CD4-positive, alpha-beta T cell treated with Interleukin-4 for 4 hours (primary cell): Measurements from ENCODE around the gene CLASP1.
"Not testable (repeated sequence)": the region's sequence is repeated elsewhere in the genome, so short reads cannot be mapped to it uniquely, and the experiment has no call there.

Experiments used
- DNase-seq: peaks from one replicate; pipeline ENCODE4 v3.0.0-alpha.2; 2020

Gene CLASP1

DNA sequence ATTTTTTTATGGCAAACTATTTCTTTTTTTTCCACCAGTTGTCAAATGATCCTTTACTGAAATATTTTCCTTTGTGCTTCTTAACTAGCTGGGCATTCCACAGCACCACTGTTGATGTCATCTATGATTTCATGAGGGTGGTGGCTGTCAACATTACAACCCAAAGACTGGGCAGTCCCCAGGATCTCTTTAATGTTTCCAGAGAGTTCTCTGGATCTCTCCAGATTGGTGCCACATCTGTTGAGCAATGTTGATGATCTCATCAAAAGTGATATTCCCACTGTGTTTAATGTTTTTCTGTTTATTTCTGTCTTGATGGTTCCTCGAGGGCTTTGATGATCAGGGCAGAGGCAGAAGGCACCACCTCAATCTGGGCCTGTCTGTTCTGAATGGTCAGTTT lies 9.1 kb upstream of the CLASP1 start:
- not testable (repeated sequence) for DNase-seq

- DNase-seq: no peak
Observed at GRCh38 chr2:121653035-121653434, 3.8 kb upstream of the CLASP1 start.

DNA sequence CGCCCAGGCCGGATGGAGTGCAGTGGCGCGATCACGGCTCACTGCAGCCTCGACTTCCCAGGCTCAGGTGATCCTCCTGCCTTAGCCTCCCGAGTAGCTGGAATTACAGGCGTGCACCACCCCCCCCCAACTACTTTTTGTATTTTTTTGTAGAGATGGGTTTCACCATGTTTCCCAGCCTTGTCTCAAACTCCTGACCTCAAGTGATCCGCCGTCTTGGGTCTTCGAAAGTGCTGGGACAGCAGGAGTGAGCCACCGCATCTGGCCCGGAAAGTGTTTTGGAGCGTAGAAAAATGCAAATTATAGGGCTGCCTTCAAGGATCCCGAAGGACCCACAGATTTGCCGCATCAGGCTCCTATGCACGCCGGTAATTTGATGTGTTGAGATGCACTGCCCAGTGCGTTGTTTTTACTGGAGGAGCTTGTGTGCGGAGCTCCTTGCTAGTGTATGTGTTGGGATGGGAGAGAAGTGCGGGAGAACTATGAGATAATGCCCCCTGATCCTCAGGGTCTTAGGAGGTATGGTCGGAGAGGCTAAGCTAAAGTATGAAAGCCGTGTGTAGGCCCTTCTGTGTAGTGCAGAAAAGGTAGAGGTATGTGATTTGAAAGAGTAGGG lies 1.2 kb upstream of the CLASP1 start:
- DNase-seq: no peak

DNA sequence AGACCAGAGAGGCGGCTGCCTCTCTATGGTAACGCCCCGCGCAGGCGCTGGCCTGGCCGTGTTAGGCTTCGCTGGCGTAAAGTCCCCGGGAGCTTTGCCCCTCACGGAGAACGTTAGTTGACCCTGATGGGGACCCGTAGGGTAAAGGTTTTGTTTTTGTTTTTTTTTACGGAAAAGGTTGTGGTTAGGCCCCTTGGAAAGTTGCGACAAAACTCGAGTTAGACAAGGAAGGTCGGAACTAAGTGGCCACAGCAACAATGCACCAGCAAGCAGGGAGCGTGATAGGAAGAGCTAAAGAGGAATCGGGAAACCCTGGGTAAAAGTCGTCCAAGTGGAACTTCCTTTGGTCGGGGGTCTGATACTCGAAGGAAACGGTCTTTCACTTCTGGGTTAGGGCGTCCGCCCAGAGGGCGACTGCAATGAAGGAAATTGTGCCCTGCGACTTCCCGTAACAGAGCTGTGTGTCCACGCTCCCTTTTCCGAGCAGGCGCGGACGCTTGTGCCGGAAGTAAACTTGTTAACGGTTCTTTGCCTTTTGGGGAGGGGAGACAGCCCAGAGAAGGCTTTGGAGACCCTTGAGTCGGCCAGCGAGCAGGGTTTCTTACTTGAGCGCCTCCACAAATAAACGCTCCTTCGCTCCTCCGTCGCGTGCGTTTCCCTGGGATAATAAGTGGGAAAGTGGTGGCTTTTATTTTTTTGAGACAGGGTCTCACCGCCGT lies 493 bp upstream of the CLASP1 start:
- peak; percentile 99 for DNase-seq

GRCh38 chr2:121648206-121649148 lies 785 bp downstream of the CLASP1 start:
- peak; percentile 57 for DNase-seq

GRCh38 chr2:121647396-121647795 lies 1.9 kb downstream of the CLASP1 start:
- no peak for DNase-seq

DNA sequence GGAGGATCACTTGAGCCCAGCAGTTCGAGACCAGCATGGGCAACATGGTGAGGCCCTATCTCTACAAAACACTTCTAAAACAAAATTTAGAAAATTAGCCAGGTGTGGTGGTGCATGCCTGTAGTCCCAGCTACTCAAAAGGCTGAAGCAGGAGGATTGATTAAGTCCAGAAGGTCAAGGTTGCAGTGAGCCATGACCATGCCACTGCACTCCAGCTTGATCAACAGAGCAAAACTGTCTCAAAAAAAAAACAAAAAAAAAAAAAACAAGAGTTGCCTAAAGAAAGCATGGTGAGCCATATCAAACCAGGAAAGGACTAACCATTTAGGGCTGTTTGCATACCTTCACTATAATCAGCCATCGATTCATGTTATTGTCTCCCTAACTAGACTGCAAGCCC lies 4.5 kb downstream of the CLASP1 start:
- DNase-seq: no peak

GRCh38 chr2:121643877-121644276 lies 5.4 kb downstream of the CLASP1 start:
- DNase-seq: no peak

- DNase-seq: no peak
Observed at GRCh38 chr2:121640380-121641316, 8.6 kb downstream of the CLASP1 start.

DNA sequence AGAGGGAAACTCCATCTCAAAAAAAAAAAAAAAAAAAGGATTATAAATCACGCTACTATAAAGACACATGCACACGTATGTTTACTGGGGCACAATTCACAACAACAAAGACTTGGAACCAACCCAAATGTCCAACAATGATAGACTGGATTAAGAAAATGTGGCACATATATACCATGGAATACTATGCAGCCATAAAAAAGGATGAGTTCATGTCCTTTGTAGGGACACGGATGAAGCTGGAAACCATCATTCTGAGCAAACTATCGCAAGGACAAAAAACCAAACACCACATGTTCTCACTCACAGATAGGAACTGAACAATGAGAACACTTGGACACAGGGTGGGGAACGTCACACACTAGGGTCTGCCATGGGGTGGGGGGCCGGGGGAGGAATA lies 9.4 kb downstream of the CLASP1 start:
- not testable (repeated sequence) for DNase-seq

GRCh38 chr2:121638333-121638732 lies 10.9 kb downstream of the CLASP1 start:
- no peak for DNase-seq

DNA sequence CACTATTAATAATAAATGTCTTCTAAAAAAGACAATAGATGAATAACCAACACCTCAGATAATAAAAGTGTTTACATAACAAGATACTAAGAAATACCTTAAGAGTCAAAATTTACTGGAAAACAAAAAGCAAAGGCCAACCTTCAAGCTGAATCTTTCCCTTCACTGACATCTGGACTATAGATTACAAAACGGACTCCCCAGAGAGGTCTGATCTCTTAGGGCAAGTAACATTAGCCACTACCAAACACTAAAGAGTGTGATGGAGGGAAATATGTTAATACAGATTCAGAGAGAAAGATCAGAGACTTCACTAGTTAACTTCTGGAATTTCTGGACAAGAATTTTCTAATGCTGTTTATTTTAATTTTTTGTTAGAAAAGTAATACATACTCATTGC lies 13.9 kb downstream of the CLASP1 start:
- DNase-seq: no peak

DNA sequence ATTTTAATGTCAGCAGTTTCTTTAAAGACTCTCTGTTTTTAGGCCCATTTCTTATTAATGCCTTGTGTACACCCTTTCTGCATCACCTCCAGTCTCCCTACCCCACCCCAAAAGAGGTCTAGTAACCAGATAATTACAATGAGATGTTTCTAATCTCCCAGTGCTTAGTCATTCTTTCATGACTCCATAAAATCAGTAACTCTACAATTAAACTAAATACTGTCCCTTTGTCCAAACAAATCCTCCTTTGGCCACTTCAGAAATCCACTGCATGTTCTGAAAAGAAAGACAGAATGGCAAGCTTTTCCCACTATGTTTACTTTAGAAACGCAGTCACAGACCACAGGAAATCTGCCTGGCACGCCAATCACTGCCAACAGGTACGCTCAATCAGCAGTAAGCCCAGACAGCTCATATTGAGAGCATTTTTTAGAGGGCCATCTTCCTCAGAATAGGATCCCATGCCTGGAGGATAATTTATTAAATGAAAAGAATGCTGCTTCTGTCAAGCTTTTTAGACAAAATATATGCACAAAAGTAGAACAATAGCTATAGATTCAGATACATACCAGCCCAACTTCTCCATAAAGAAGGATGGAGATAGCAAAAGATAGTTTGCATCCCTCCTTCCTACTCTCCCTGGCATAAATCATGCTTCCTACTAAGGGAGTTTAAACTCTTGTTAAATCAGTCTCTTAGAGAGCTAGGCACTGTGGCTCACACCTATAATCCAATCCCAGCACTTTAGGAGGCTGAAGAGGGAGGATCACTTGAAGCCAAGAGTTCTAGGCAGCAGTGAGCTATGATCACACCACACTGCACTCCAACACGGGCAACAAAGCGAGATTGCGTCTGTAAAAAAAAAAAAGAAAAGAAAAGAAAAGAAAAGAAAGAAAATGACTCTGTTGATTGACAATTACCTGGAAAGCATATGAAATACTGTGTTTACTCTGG lies 14.6 kb downstream of the CLASP1 start:
- no peak for DNase-seq

GRCh38 chr2:121633463-121633862 lies 15.8 kb downstream of the CLASP1 start:
- no peak for DNase-seq

- DNase-seq: no peak
Observed at GRCh38 chr2:121627525-121628050, 21.7 kb downstream of the CLASP1 start.

GRCh38 chr2:121626777-121627524 lies 22.3 kb downstream of the CLASP1 start:
- DNase-seq: no peak

GRCh38 chr2:121625953-121626352 lies 23.3 kb downstream of the CLASP1 start:
- DNase-seq: no peak

DNA sequence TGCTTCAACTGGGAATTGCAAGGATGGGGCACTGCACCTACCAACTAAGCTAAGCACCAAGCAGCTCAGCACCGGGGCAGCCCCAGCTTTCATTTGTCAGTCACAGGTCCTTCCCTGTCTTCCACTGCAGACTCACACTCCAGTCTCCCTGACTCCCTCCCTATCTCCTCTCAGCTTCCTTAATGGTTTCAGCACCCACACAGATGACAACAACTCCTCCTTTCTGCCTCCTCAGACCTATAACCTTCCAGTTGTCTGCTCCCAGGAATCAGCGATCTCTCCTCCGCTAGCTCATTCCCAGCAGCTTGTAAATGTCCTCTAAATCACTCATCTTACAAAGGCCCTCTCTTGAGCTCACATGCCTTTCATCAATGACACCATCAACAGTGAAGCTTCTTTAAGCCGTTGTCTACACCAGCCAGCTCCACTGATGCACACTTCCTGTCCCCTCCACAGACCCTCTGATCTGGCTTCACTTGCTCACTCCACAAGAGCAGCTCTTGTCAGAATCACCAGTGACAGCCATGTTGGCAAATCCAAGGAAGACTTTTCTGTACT lies 32.1 kb downstream of the CLASP1 start:
- no peak for DNase-seq

GRCh38 chr2:121613774-121614173 lies 35.5 kb downstream of the CLASP1 start:
- no peak for DNase-seq

GRCh38 chr2:121613152-121613551 lies 36.1 kb downstream of the CLASP1 start:
- no peak for DNase-seq
